Measurements from ENCODE around the gene ANKRD33B.

DNA sequence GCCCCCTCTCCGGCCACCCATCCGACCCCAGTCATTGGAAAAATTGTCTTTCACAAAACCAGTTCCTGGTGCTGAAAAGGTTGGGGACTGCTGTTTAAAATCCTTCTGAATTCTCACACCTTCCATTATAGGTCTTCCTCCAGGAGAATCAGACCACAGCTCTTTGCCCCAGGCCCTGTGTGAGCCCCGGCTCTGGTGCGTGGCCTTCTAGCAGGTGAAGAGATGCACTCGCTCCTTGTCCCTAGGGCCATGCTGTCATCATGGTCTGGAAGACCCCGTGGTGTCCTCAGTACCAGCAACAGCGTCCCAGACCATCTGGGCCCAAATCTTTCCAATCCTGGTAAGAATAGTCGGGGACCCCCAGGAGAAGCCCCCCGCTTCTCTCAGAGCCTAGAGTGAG lies 101.9 kb downstream of the ANKRD33B start:
- TF ChIP-seq, protein P1, sequence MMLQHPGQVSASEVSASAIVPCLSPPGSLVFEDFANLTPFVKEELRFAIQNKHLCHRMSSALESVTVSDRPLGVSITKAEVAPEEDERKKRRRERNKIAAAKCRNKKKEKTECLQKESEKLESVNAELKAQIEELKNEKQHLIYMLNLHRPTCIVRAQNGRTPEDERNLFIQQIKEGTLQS (IDR thresholded peaks at IDR 0.05; ENCODE audit: insufficient read depth, low read depth, low read length) = no peak
- TF ChIP-seq, protein P2, sequence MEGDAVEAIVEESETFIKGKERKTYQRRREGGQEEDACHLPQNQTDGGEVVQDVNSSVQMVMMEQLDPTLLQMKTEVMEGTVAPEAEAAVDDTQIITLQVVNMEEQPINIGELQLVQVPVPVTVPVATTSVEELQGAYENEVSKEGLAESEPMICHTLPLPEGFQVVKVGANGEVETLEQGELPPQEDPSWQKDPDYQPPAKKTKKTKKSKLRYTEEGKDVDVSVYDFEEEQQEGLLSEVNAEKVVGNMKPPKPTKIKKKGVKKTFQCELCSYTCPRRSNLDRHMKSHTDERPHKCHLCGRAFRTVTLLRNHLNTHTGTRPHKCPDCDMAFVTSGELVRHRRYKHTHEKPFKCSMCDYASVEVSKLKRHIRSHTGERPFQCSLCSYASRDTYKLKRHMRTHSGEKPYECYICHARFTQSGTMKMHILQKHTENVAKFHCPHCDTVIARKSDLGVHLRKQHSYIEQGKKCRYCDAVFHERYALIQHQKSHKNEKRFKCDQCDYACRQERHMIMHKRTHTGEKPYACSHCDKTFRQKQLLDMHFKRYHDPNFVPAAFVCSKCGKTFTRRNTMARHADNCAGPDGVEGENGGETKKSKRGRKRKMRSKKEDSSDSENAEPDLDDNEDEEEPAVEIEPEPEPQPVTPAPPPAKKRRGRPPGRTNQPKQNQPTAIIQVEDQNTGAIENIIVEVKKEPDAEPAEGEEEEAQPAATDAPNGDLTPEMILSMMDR (IDR thresholded peaks at IDR 0.05; ENCODE audit: control extremely low read depth in 1 of 3, insufficient read depth in 1 of 3, low read depth in 1 of 3, low read length in 3 of 3) = no peak
- TF ChIP-seq SIN3A (conservative IDR thresholded peaks at IDR 0.05 in 1 of 2, IDR thresholded peaks at IDR 0.05 in 1 of 2; ENCODE audit: low read depth in 1 of 2, low read length in 2 of 2) (no peak), JUN (IDR thresholded peaks at IDR 0.05; ENCODE audit: low read depth, low read length) (no peak), GTF2F1 (IDR thresholded peaks at IDR 0.05; ENCODE audit: borderline replicate concordance, low read depth, low read length) (no peak), POLR2A (IDR thresholded peaks at IDR 0.05; ENCODE audit: control extremely low read depth in 1 of 2, low read depth in 2 of 2, low read length in 2 of 2) (no peak), PHF8 (conservative IDR thresholded peaks at IDR 0.05; ENCODE audit: low read depth, low read length) (no peak), GABPA (IDR thresholded peaks at IDR 0.05; ENCODE audit: borderline replicate concordance, insufficient read depth, low read length) (no peak), YY1 (IDR thresholded peaks at IDR 0.05; ENCODE audit: low read depth, low read length) (no peak), EGR1 (IDR thresholded peaks at IDR 0.05; ENCODE audit: borderline replicate concordance, low read depth, low read length) (no peak)
- TF ChIP-seq, protein P3, sequence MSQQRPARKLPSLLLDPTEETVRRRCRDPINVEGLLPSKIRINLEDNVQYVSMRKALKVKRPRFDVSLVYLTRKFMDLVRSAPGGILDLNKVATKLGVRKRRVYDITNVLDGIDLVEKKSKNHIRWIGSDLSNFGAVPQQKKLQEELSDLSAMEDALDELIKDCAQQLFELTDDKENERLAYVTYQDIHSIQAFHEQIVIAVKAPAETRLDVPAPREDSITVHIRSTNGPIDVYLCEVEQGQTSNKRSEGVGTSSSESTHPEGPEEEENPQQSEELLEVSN (IDR thresholded peaks at IDR 0.05) = no peak
